Large intestine (tissue), 3 donors: Measurements from ENCODE around the gene MAP4K4. TPM values are rescaled to one million over a fixed set of nuclear protein-coding genes. Genes with fewer than 3 reads are reported as not detected.

ENCODE experiments used
- DNase-seq, 2 donors: peaks; one replicate each; pipeline versions ENCODE4 v3.0.0 to v3.0.0-alpha.2; 2013
- H3K27ac ChIP-seq: one replicate; pipeline ENCODE4 v1.5.1; 2013; ENCODE audit warnings: low read length
- H3K27me3 ChIP-seq: 2 replicates; pipeline ENCODE4 v1.6.1; 2013; ENCODE audit warnings: low read length; ENCODE audit not compliant: control insufficient read depth, insufficient read depth
- H3K36me3 ChIP-seq: 2 replicates; pipeline ENCODE4 v1.6.1; 2013; ENCODE audit warnings: low read length; ENCODE audit not compliant: control insufficient read depth, insufficient read depth
- H3K4me1 ChIP-seq: one replicate; pipeline ENCODE4 v1.6.1; 2013; ENCODE audit warnings: low read length; ENCODE audit not compliant: control insufficient read depth, insufficient read depth
- H3K4me3 ChIP-seq: one replicate; pipeline ENCODE4 v1.5.1; 2013; ENCODE audit warnings: low read length
- H3K9me3 ChIP-seq: one replicate; pipeline ENCODE4 v1.6.1; 2013; ENCODE audit warnings: mild to moderate bottlenecking, low read depth, low read length, moderate library complexity; ENCODE audit not compliant: control insufficient read depth
- WGBS: methylation state at CpG from one replicate; pipeline ENCODE4 v1.1.5; 2013; ENCODE audit warnings: low lambda C conversion rate; ENCODE audit not compliant: insufficient coverage; 5-methylcytosine and 5-hydroxymethylcytosine counted together
- polyA plus RNA-seq: library from polyadenylated mRNA; unstranded; fragments of 120-200 nt; gene quantifications from one replicate; pipeline ENCODE4 v1.2.1, GENCODE V29; 2013

The MAP4K4 gene
- polyA plus RNA-seq, 1 donor, result 39.5 TPM

- Histone ChIP-seq H3K4me3 (no peak overlapping the region), H3K9me3 (no peaks in the 10 kb centered on the region), H3K36me3 (peaks cover 8% of the 10 kb centered on the region), H3K4me1 (peaks cover 13% of the 10 kb centered on the region), H3K27me3 (no peaks in the 10 kb centered on the region), H3K27ac (no peak overlapping the region)
- 80% methylated on average over 1 of the region's 4 CpGs for WGBS
- no peak for DNase-seq
These were observed 126.4 kb downstream of the MAP4K4 start for GRCh38 chr2:101823859-101824258.

- Histone ChIP-seq H3K4me3 (no peak overlapping the region), H3K36me3 (peaks cover 27% of the 10 kb centered on the region), H3K27me3 (no peaks in the 10 kb centered on the region), H3K4me1 (peaks cover 17% of the 10 kb centered on the region), H3K27ac (no peak overlapping the region), H3K9me3 (no peaks in the 10 kb centered on the region)
- no peak for DNase-seq
- no CpG with 5 or more reads among the region's 2 CpGs for WGBS
These were observed 129.2 kb downstream of the MAP4K4 start for GRCh38 chr2:101826716-101827115.

- no peaks in the 10 kb centered on the region for H3K9me3 ChIP-seq
- peak overlapping the region; percentile 11 for H3K27ac ChIP-seq
- H3K27me3 ChIP-seq, result no peaks in the 10 kb centered on the region
- peaks cover 28% of the 10 kb centered on the region for H3K36me3 ChIP-seq
- no peak overlapping the region for H3K4me3 ChIP-seq
- peak; percentile 68 to 81 for DNase-seq
- 17% methylated on average over 1 of the region's 2 CpGs for WGBS
- H3K4me1 ChIP-seq, result peaks cover 18% of the 10 kb centered on the region
These were observed 129.7 kb downstream of the MAP4K4 start for GRCh38 chr2:101827246-101827645.

- no peaks in the 10 kb centered on the region for H3K9me3 ChIP-seq
- no peak overlapping the region for H3K4me3 ChIP-seq
- WGBS, result 83% methylated on average over 4 of the region's 5 CpGs
- no peak overlapping the region for H3K27ac ChIP-seq
- DNase-seq, result no peak
- peaks cover 15% of the 10 kb centered on the region for H3K4me1 ChIP-seq
- peaks cover 32% of the 10 kb centered on the region for H3K36me3 ChIP-seq
- H3K27me3 ChIP-seq, result no peaks in the 10 kb centered on the region
These were observed 130.8 kb downstream of the MAP4K4 start for GRCh38 chr2:101828257-101828656.

GRCh38 chr2:101828673-101829334, 131.3 kb downstream of the MAP4K4 start:
- no CpG with 5 or more reads among the region's 7 CpGs for WGBS
- Histone ChIP-seq H3K9me3 (no peaks in the 10 kb centered on the region), H3K36me3 (peaks cover 32% of the 10 kb centered on the region), H3K27ac (no peak overlapping the region), H3K4me3 (no peak overlapping the region), H3K27me3 (no peaks in the 10 kb centered on the region), H3K4me1 (peaks cover 15% of the 10 kb centered on the region)
- DNase-seq, result no peak

- no peaks in the 10 kb centered on the region for H3K9me3 ChIP-seq
- no CpG with 5 or more reads among the region's 3 CpGs for WGBS
- DNase-seq, result no peak
- peaks cover 15% of the 10 kb centered on the region for H3K4me1 ChIP-seq
- H3K27me3 ChIP-seq, result no peaks in the 10 kb centered on the region
- no peak overlapping the region for H3K27ac ChIP-seq
- no peak overlapping the region for H3K4me3 ChIP-seq
- peaks cover 32% of the 10 kb centered on the region for H3K36me3 ChIP-seq
These were observed 131.9 kb downstream of the MAP4K4 start for GRCh38 chr2:101829429-101829828.

GRCh38 chr2:101830146-101830545, 132.6 kb downstream of the MAP4K4 start:
- Histone ChIP-seq H3K4me1 (peaks cover 15% of the 10 kb centered on the region), H3K27ac (no peak overlapping the region), H3K27me3 (no peaks in the 10 kb centered on the region), H3K4me3 (no peak overlapping the region), H3K36me3 (peaks cover 34% of the 10 kb centered on the region), H3K9me3 (no peaks in the 10 kb centered on the region)
- no CpG with 5 or more reads among the region's 1 CpG for WGBS
- DNase-seq, result no peak

- H3K9me3 ChIP-seq, result no peaks in the 10 kb centered on the region
- no peak for DNase-seq
- peaks cover 34% of the 10 kb centered on the region for H3K36me3 ChIP-seq
- H3K27me3 ChIP-seq, result no peaks in the 10 kb centered on the region
- H3K4me1 ChIP-seq, result peaks cover 15% of the 10 kb centered on the region
- no CpG with 5 or more reads among the region's 5 CpGs for WGBS
- H3K27ac ChIP-seq, result no peak overlapping the region
- H3K4me3 ChIP-seq, result no peak overlapping the region
These were observed 133.0 kb downstream of the MAP4K4 start for GRCh38 chr2:101830555-101830954.

- Histone ChIP-seq H3K36me3 (peaks cover 36% of the 10 kb centered on the region), H3K27ac (peak overlapping the region; percentile 49), H3K27me3 (no peaks in the 10 kb centered on the region), H3K4me3 (no peak overlapping the region), H3K9me3 (no peaks in the 10 kb centered on the region), H3K4me1 (peaks cover 15% of the 10 kb centered on the region)
- 86% methylated on average over 1 of the region's 5 CpGs for WGBS
- DNase-seq, result peak; percentile 61 to 68
These were observed 133.9 kb downstream of the MAP4K4 start for GRCh38 chr2:101831351-101831865.

- H3K4me1 ChIP-seq, result peaks cover 9% of the 10 kb centered on the region
- no peak overlapping the region for H3K27ac ChIP-seq
- DNase-seq, result no peak
These were observed 134.6 kb downstream of the MAP4K4 start for GRCh38 chr2:101832114-101832513.

More at GRCh38 chr2:101832114-101832513, 134.6 kb downstream of the MAP4K4 start:
- no peaks in the 10 kb centered on the region for H3K9me3 ChIP-seq
- H3K4me3 ChIP-seq, result no peak overlapping the region
- no peaks in the 10 kb centered on the region for H3K27me3 ChIP-seq
- peaks cover 36% of the 10 kb centered on the region for H3K36me3 ChIP-seq
- 83% methylated on average over 1 of the region's 1 CpG for WGBS
